H9 (cell line): Measurements from ENCODE around the gene HNRNPLL. TPM values are rescaled to one million over a fixed set of nuclear protein-coding genes. Genes with fewer than 3 reads are reported as not detected.

Experiments used
- DNase-seq: peaks from one replicate; pipeline ENCODE4 v3.0.0-alpha.2; 2017
- H2AFZ ChIP-seq: one replicate; pipeline ENCODE4 v1.6.1; 2013; ENCODE audit warnings: mild to moderate bottlenecking, low read length, control low read depth, moderate library complexity
- H2AK5ac ChIP-seq: 2 replicates; pipeline ENCODE4 v1.6.1; 2013; ENCODE audit warnings: low read length, control low read depth, mixed read lengths; ENCODE audit not compliant: insufficient read length
- H2BK120ac ChIP-seq: one replicate; pipeline ENCODE4 v1.6.1; 2013; ENCODE audit warnings: low read depth, mild to moderate bottlenecking, low read length, control low read depth, inconsistent platforms; ENCODE audit not compliant: poor library complexity, severe bottlenecking
- H2BK12ac ChIP-seq: 2 replicates; pipeline ENCODE4 v1.6.1; 2013; ENCODE audit warnings: low read length, control low read depth, mixed read lengths, low read depth; ENCODE audit not compliant: insufficient read length
- H2BK15ac ChIP-seq: 2 replicates; pipeline ENCODE4 v1.6.1; 2013; ENCODE audit warnings: low read depth, low read length, control low read depth
- H2BK20ac ChIP-seq: one replicate; pipeline ENCODE4 v1.6.1; 2013; ENCODE audit warnings: low read depth, mild to moderate bottlenecking, low read length, control low read depth, inconsistent platforms; ENCODE audit not compliant: poor library complexity, severe bottlenecking
- H2BK5ac ChIP-seq: 2 replicates; pipeline ENCODE4 v1.6.1; 2013; ENCODE audit warnings: low read length, control low read depth, mixed read lengths; ENCODE audit not compliant: insufficient read length
- H3K14ac ChIP-seq: 2 replicates; pipeline ENCODE4 v1.6.1; 2013; ENCODE audit warnings: low read length, control low read depth; ENCODE audit not compliant: insufficient read depth
- H3K18ac ChIP-seq: 2 replicates; pipeline ENCODE4 v1.6.1; 2013; ENCODE audit warnings: low read depth, mild to moderate bottlenecking, mixed read lengths, low read length, control low read depth; ENCODE audit not compliant: insufficient read length
- H3K23ac ChIP-seq: 2 replicates; pipeline ENCODE4 v1.6.1; 2013; ENCODE audit warnings: low read length, control low read depth, mixed read lengths, low read depth; ENCODE audit not compliant: insufficient read length
- H3K23me2 ChIP-seq: 2 replicates; pipeline ENCODE4 v1.6.1; 2013; ENCODE audit warnings: low read depth, mild to moderate bottlenecking, mixed read lengths, low read length, control low read depth; ENCODE audit not compliant: insufficient read length, poor library complexity, severe bottlenecking
- H3K27ac ChIP-seq: 2 replicates; pipeline ENCODE4 v1.5.1; 2013; ENCODE audit warnings: low read length, control low read depth, mixed read lengths, low read depth; ENCODE audit not compliant: insufficient read length
- H3K27me3 ChIP-seq: 2 replicates; pipeline ENCODE4 v1.6.1; 2013; ENCODE audit warnings: low read length, control low read depth, inconsistent platforms; ENCODE audit not compliant: insufficient read depth
- H3K4ac ChIP-seq: 2 replicates; pipeline ENCODE4 v1.6.1; 2013; ENCODE audit warnings: low read depth, mild to moderate bottlenecking, control low read depth, inconsistent platforms, low read length, moderate library complexity
- H3K4me1 ChIP-seq: 2 replicates; pipeline ENCODE4 v1.6.1; 2013; ENCODE audit warnings: low read length, control low read depth, inconsistent platforms; ENCODE audit not compliant: insufficient read depth
- H3K4me2 ChIP-seq: 2 replicates; pipeline ENCODE4 v1.6.1; 2013; ENCODE audit warnings: low read length, control low read depth, mixed read lengths; ENCODE audit not compliant: insufficient read length, insufficient read depth
- H3K56ac ChIP-seq: 2 replicates; pipeline ENCODE4 v1.6.1; 2013; ENCODE audit warnings: low read depth, mild to moderate bottlenecking, mixed read lengths, low read length, control low read depth; ENCODE audit not compliant: insufficient read length
- H3K79me1 ChIP-seq: 2 replicates; pipeline ENCODE4 v1.6.1; 2013; ENCODE audit warnings: low read depth, mild to moderate bottlenecking, moderate library complexity, low read length, control low read depth, inconsistent platforms; ENCODE audit not compliant: insufficient read depth, poor library complexity, severe bottlenecking
- H3K79me2 ChIP-seq: 2 replicates; pipeline ENCODE4 v1.6.1; 2013; ENCODE audit warnings: low read length, control low read depth, inconsistent platforms; ENCODE audit not compliant: insufficient read depth
- H3K9ac ChIP-seq: 2 replicates; pipeline ENCODE4 v1.6.1; 2013; ENCODE audit warnings: low read length, control low read depth, mixed read lengths; ENCODE audit not compliant: insufficient read length; ENCODE audit errors: extremely low read depth
- H3K9me3 ChIP-seq: one replicate; pipeline ENCODE4 v1.6.1; 2013; ENCODE audit warnings: low read depth, low read length, inconsistent platforms; ENCODE audit not compliant: control insufficient read depth
- H3T11ph ChIP-seq: one replicate; pipeline ENCODE4 v1.6.1; 2013; ENCODE audit warnings: mild to moderate bottlenecking, low read length, control low read depth, inconsistent platforms
- H4K20me1 ChIP-seq: one replicate; pipeline ENCODE4 v1.6.1; 2013; ENCODE audit not compliant: control insufficient read depth, insufficient read length, insufficient read depth
- H4K5ac ChIP-seq: 2 replicates; pipeline ENCODE4 v1.6.1; 2013; ENCODE audit warnings: low read depth, mild to moderate bottlenecking, mixed read lengths, low read length, control low read depth; ENCODE audit not compliant: insufficient read length
- H4K8ac ChIP-seq: replicated peaks from 2 replicates; pipeline ENCODE4 v1.6.1; 2013; ENCODE audit warnings: low read length, control low read depth, mixed read lengths, low read depth; ENCODE audit not compliant: insufficient read length
- H4K91ac ChIP-seq: 2 replicates; pipeline ENCODE4 v1.6.1; 2013; ENCODE audit warnings: low read depth, mild to moderate bottlenecking, moderate library complexity, mixed read lengths, low read length, control low read depth; ENCODE audit not compliant: insufficient read length
- H3K27ac Mint-ChIP-seq, 3 experiments: 2 replicates in 2 of 3; 3 replicates in 1 of 3; pipeline ENCODE4 v1.8.0; 2020 to 2021; ENCODE audit warnings: mixed read lengths in 3 of 3, mild to moderate bottlenecking in 1 of 3, moderate library complexity in 1 of 3
- H3K27me3 Mint-ChIP-seq: 2 replicates; pipeline ENCODE4 v1.8.0; 2021; ENCODE audit warnings: low read depth, mild to moderate bottlenecking, moderate library complexity, mixed read lengths
- H3K36me3 Mint-ChIP-seq, 3 experiments: 2 replicates in 2 of 3; 3 replicates in 1 of 3; pipeline ENCODE4 v1.8.0; 2020 to 2021; ENCODE audit warnings: low read depth in 3 of 3, mixed read lengths in 3 of 3; ENCODE audit not compliant: insufficient read depth in 1 of 3
- H3K4me1 Mint-ChIP-seq, 2 experiments: 2 replicates each; pipeline ENCODE4 v1.8.0; 2020; ENCODE audit warnings: mixed read lengths in 2 of 2
- H3K4me3 Mint-ChIP-seq, 2 experiments: 2 replicates in 1 of 2; 3 replicates in 1 of 2; pipeline ENCODE4 v1.8.0; 2020 to 2021; ENCODE audit warnings: mild to moderate bottlenecking in 2 of 2, mixed read lengths in 2 of 2, moderate library complexity in 1 of 2
- H3K9me3 Mint-ChIP-seq, 2 experiments: 2 replicates in 1 of 2; 3 replicates in 1 of 2; pipeline ENCODE4 v1.8.0; 2020; ENCODE audit warnings: mild to moderate bottlenecking in 2 of 2, mixed read lengths in 2 of 2, moderate library complexity in 1 of 2
- WGBS: extraction: QIAGEN DNeasy Blood & Tissue Kit; methylation state at CpG from one replicate; pipeline ENCODE4 v1.1.7; 2013; ENCODE audit warnings: missing lambda C conversion rate, low lambda C conversion rate, mixed read lengths; ENCODE audit not compliant: insufficient read length; ENCODE audit errors: extremely low coverage; 5-methylcytosine and 5-hydroxymethylcytosine counted together
- total RNA-seq: library from RNA; stranded (reverse); gene quantifications from 2 replicates; pipeline ENCODE4 v1.2.1, GENCODE V29; 2021
- TF ChIP-seq, protein P1 (sequence below): fragments of 200-600 bp; sonication (generic); conservative IDR thresholded peaks from 3 replicates; pipeline ENCODE4 v1.8.0; 2021; ENCODE audit warnings: antibody characterized with exemption, mild to moderate bottlenecking

Gene HNRNPLL
- total RNA-seq, 1 experiment from 2014 or later: 52.3 TPM

DNA sequence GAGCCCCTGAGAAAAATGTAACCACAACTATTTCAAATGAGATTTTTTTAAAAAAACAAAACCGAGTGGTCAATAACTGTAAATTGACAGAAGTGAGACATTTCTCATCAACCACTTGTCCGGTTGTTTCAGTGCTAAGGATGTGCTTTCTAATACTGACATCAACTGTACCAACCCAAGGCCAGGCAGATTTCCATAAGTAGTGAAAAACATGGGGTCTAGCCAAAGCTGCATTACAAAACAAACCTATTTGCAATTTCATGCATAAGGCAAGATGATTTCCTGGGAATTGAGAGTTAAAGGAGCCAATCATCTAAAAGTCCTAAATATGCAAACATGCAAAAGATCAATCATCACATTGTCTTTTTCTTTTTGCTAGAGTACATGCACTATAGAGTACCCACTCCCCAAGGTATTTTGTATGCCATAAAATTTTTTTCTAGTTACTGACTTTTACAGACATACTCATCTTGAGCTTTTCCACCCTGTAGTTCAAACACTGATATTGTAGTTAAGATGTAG, 22.6 kb downstream of the HNRNPLL start:
- Histone ChIP-seq H4K20me1 (no peaks in the 10 kb centered on the region), H3K27ac (no peak overlapping the region)

More for the DNA sequence above, 22.6 kb downstream of the HNRNPLL start:
- no peak overlapping the region for H4K8ac ChIP-seq
- H3K27me3 Mint-ChIP-seq: no peaks in the 10 kb centered on the region
- H3K36me3 Mint-ChIP-seq: peaks cover 18 to 67% (median 58%) of the 10 kb centered on the region in 3 experiments; a peak in 6 of 7 replicates
- no CpG with 5 or more reads among the region's 2 CpGs for WGBS
- H3K4me1 ChIP-seq: peaks cover 2% of the 10 kb centered on the region; the same call in 1 of the 2 replicates
- no peak overlapping the region for H2BK12ac ChIP-seq
- no peaks in the 10 kb centered on the region for H3K23me2 ChIP-seq
- H3K56ac ChIP-seq: no peak overlapping the region
- H2BK15ac ChIP-seq: no peak overlapping the region
- H3K4me1 Mint-ChIP-seq: peaks cover 23 to 25% of the 10 kb centered on the region in 2 experiments
- no peak overlapping the region for H3T11ph ChIP-seq
- no peak overlapping the region for H2BK20ac ChIP-seq
- no peak overlapping the region for H3K23ac ChIP-seq
- H3K27ac Mint-ChIP-seq: no peak overlapping the region; a peak in 1 of 7 replicates
- H3K79me2 ChIP-seq: 0 out of 2 replicates have a peak, but pooled peaks cover 2% of the 10 kb centered on the region
- H3K27me3 ChIP-seq: no peaks in the 10 kb centered on the region
- H3K9ac ChIP-seq: no peak overlapping the region
- no peak overlapping the region for H4K5ac ChIP-seq
- H4K91ac ChIP-seq: no peak overlapping the region
- no peaks in the 10 kb centered on the region for H3K9me3 Mint-ChIP-seq
- DNase-seq: no peak
- H3K18ac ChIP-seq: no peak overlapping the region
- no peaks in the 10 kb centered on the region for H3K79me1 ChIP-seq
- H2BK5ac ChIP-seq: no peak overlapping the region
- TF ChIP-seq, protein P1, sequence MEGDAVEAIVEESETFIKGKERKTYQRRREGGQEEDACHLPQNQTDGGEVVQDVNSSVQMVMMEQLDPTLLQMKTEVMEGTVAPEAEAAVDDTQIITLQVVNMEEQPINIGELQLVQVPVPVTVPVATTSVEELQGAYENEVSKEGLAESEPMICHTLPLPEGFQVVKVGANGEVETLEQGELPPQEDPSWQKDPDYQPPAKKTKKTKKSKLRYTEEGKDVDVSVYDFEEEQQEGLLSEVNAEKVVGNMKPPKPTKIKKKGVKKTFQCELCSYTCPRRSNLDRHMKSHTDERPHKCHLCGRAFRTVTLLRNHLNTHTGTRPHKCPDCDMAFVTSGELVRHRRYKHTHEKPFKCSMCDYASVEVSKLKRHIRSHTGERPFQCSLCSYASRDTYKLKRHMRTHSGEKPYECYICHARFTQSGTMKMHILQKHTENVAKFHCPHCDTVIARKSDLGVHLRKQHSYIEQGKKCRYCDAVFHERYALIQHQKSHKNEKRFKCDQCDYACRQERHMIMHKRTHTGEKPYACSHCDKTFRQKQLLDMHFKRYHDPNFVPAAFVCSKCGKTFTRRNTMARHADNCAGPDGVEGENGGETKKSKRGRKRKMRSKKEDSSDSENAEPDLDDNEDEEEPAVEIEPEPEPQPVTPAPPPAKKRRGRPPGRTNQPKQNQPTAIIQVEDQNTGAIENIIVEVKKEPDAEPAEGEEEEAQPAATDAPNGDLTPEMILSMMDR: no peak
- H3K4me3 Mint-ChIP-seq: peak overlapping the region in 1 of 2 experiments; percentile 29; a peak in 3 of 5 replicates
- no peak overlapping the region for H2BK120ac ChIP-seq
- no peak overlapping the region for H3K4ac ChIP-seq
- peak overlapping the region; percentile 34 for H3K4me2 ChIP-seq
- H2AK5ac ChIP-seq: no peak overlapping the region
- H3K14ac ChIP-seq: no peak overlapping the region
- H2AFZ ChIP-seq: no peak overlapping the region
- no peaks in the 10 kb centered on the region for H3K9me3 ChIP-seq
